GM23248 (cell line): ENCODE results near the gene CPNE7. TPM values are rescaled to one million over a fixed set of nuclear protein-coding genes. Genes with fewer than 3 reads are reported as not detected.

Experiments used
- DNase-seq: peaks from one replicate; pipeline ENCODE4 v3.0.0-alpha.2; 2015
- H2AFZ ChIP-seq: fragments of 200-600 bp; sonication (generic); 2 replicates; pipeline ENCODE4 v1.6.1; 2016; ENCODE audit warnings: antibody characterized with exemption
- H3F3A ChIP-seq: fragments of 200-600 bp; sonication (generic); 2 replicates; pipeline ENCODE4 v1.6.1; 2016; ENCODE audit warnings: mild to moderate bottlenecking, antibody characterized with exemption, mixed run types; ENCODE audit not compliant: insufficient read depth
- H3K27ac ChIP-seq: fragments of 200-600 bp; sonication (generic); 2 replicates; pipeline ENCODE4 v1.5.1; 2016; ENCODE audit warnings: mild to moderate bottlenecking
- H3K27me3 ChIP-seq: fragments of 200-600 bp; sonication (generic); replicated peaks from 2 replicates; pipeline ENCODE4 v1.6.1; 2016; ENCODE audit warnings: mild to moderate bottlenecking; ENCODE audit not compliant: insufficient read depth
- H3K36me3 ChIP-seq: fragments of 200-600 bp; sonication (generic); 2 replicates; pipeline ENCODE4 v1.6.1; 2016; ENCODE audit warnings: low read depth, mild to moderate bottlenecking
- H3K4me1 ChIP-seq: fragments of 200-600 bp; sonication (generic); 2 replicates; pipeline ENCODE4 v1.6.1; 2016; ENCODE audit warnings: mild to moderate bottlenecking; ENCODE audit not compliant: insufficient read depth
- H3K4me2 ChIP-seq: fragments of 200-600 bp; sonication (generic); one replicate; pipeline ENCODE4 v1.6.1; 2016; ENCODE audit warnings: mild to moderate bottlenecking; ENCODE audit not compliant: unreplicated experiment
- H3K4me3 ChIP-seq: fragments of 200-600 bp; sonication (generic); 2 replicates; pipeline ENCODE4 v1.5.1; 2016; ENCODE audit warnings: mild to moderate bottlenecking
- H3K79me2 ChIP-seq: fragments of 200-600 bp; sonication (generic); 2 replicates; pipeline ENCODE4 v1.6.1; 2016; ENCODE audit warnings: mild to moderate bottlenecking; ENCODE audit not compliant: insufficient read depth
- H3K9ac ChIP-seq: fragments of 200-600 bp; sonication (generic); 2 replicates; pipeline ENCODE4 v1.6.1; 2016; ENCODE audit warnings: mild to moderate bottlenecking
- H3K9me2 ChIP-seq: fragments of 200-600 bp; sonication (generic); 2 replicates; pipeline ENCODE4 v1.6.1; 2016; ENCODE audit warnings: mixed run types, mild to moderate bottlenecking, moderate library complexity; ENCODE audit not compliant: insufficient read depth
- H3K9me3 ChIP-seq: fragments of 200-600 bp; sonication (generic); one replicate; pipeline ENCODE4 v1.6.1; 2017; ENCODE audit warnings: low read depth
- H4K20me1 ChIP-seq: fragments of 200-600 bp; sonication (generic); 2 replicates; pipeline ENCODE4 v1.6.0; 2016; ENCODE audit not compliant: insufficient read depth
- EZH2 ChIP-seq: fragments of 200-600 bp; sonication (generic); IDR thresholded peaks from 2 replicates; pipeline ENCODE4 v1.6.1; 2018; ENCODE audit warnings: antibody characterized with exemption, mild to moderate bottlenecking; ENCODE audit not compliant: insufficient read depth, poor library complexity, severe bottlenecking
- EZH2phosphoT487 ChIP-seq: fragments of 200-600 bp; sonication (generic); IDR thresholded peaks from 2 replicates; pipeline ENCODE4 v1.6.1; 2018; ENCODE audit warnings: antibody characterized with exemption, moderate library complexity, mild to moderate bottlenecking, low read depth; ENCODE audit not compliant: insufficient read depth
- WGBS, 2 experiments: methylation state at CpG; one replicate each; pipeline ENCODE4 v1.1.6; 2015 to 2017; ENCODE audit warnings: low lambda C conversion rate in 2 of 2, low coverage in 1 of 2; ENCODE audit errors: missing lambda C conversion rate in 2 of 2; 5-methylcytosine and 5-hydroxymethylcytosine counted together
- in situ Hi-C: fragments of 300-500 bp; cut with MboI; formaldehyde crosslinking; loops from 2 replicates; pipeline ENCODE4 v1.15.0; 2020
- polyA plus RNA-seq: library from polyadenylated mRNA; unstranded; fragments of >200 nt; fragmentation: Nextera tagmentation; extraction: Ambion mirVana; gene quantifications from 2 replicates; pipeline ENCODE4 v1.2.1, GENCODE V29; 2016
- total RNA-seq: library from RNA; depleted of rRNA; stranded (reverse); fragments of >200 nt; shearing (Covaris generic); gene quantifications from 2 replicates; pipeline ENCODE4 v1.2.3, GENCODE V29; 2014

The CPNE7 gene
- total and polyA plus RNA-seq, 2 experiments from 2014 or later: 5.3 to 10.1 TPM

DNA sequence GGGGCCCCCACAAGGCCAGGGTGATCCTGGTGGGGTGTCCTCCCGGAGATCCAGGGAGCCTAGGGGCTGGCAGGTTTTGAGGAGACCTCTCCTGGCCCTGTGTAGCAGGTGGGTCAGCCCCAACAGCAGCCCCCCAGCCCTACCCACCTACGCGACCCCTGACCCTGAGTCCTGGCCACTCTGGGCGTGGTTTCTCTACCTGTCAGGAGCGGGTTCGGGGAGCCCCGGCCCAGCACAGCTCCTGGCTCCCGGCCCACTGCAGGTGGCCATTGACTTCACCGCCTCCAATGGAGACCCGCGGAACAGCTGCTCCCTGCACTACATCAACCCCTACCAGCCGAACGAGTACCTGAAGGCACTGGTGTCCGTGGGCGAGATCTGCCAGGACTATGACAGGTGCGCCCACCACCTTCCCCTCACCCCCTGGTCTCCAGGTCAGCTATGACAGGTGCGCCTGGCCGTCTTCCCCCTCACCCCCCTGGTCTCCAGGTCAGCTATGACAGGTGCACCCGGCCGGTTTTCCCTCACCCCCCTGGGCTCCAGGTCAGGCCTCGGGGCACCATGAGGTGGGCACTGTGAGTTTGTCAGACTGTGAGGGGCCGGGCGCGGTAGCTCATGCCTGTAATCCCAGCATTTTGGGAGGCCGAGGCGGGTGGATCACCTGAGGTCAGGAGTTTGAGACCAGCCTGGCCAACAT lies 13.0 kb downstream of the CPNE7 start:
- in situ Hi-C loops: no loop called here
- Histone ChIP-seq H3K4me2 (no peak overlapping the region), H2AFZ (no peak overlapping the region), H3K9me3 (no peaks in the 10 kb centered on the region), H3K4me1 (no peaks in the 10 kb centered on the region), H3K36me3 (no peaks in the 10 kb centered on the region), H4K20me1 (no peaks in the 10 kb centered on the region), H3F3A (no peaks in the 10 kb centered on the region), H3K79me2 (no peaks in the 10 kb centered on the region), H3K4me3 (no peak overlapping the region), H3K9me2 (no peaks in the 10 kb centered on the region), H3K27ac (no peak overlapping the region), H3K27me3 (no peaks in the 10 kb centered on the region), H3K9ac (no peak overlapping the region)
- TF ChIP-seq EZH2: no peak
- no peak for TF ChIP-seq EZH2phosphoT487
- 94 to 97% methylated on average over 22 to 26 of the region's 26 CpGs for WGBS, 2 experiments
- no peak for DNase-seq

DNA sequence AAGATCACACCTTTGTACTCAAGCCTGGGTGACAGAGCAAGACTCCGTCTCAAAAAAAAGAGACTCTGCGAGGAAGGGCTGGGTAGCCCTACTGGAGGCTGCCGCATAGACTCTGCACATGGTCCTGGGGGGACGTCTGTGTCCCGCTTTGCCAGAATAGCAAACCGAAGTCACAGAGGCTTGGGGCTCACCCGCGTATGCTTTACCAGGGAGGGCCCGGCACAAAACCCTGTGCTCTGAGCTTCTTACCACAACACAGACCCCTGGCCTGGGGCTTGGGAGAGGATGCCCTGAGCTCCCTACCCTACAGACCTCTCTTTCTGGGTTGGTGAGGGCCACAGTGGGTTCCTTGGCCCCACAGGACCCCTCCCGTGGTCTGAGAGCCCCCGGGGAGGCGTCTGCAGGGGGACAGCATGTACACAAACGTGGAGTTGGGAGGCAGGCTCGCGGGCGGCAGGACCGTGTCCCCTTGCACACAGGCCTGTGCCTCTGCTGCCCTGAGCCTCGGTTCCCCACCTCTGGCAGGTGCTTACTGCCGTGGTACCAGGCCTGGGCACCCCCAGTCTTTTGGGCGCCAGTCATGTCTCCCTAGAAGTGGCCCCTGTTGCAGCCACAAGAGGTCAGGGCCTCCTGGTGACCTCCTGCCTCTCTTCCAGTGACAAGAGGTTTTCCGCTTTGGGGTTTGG lies 13.8 kb downstream of the CPNE7 start:
- H3K4me3 ChIP-seq: no peak overlapping the region
- H3K4me2 ChIP-seq: no peak overlapping the region
- no peak overlapping the region for H3K27ac ChIP-seq
- no peak for TF ChIP-seq EZH2phosphoT487
- TF ChIP-seq EZH2: no peak
- H3K79me2 ChIP-seq: no peaks in the 10 kb centered on the region
- no peak for DNase-seq
- H3K27me3 ChIP-seq: no peaks in the 10 kb centered on the region
- H3K4me1 ChIP-seq: no peaks in the 10 kb centered on the region
- H3F3A ChIP-seq: no peaks in the 10 kb centered on the region
- H2AFZ ChIP-seq: no peak overlapping the region
- WGBS, 2 experiments: 84 to 85% methylated on average over 21 of the region's 21 CpGs
- H3K36me3 ChIP-seq: no peaks in the 10 kb centered on the region
- H4K20me1 ChIP-seq: no peaks in the 10 kb centered on the region
- in situ Hi-C loops: no loop called here
- H3K9ac ChIP-seq: no peak overlapping the region
- no peaks in the 10 kb centered on the region for H3K9me2 ChIP-seq
- H3K9me3 ChIP-seq: no peaks in the 10 kb centered on the region

DNA sequence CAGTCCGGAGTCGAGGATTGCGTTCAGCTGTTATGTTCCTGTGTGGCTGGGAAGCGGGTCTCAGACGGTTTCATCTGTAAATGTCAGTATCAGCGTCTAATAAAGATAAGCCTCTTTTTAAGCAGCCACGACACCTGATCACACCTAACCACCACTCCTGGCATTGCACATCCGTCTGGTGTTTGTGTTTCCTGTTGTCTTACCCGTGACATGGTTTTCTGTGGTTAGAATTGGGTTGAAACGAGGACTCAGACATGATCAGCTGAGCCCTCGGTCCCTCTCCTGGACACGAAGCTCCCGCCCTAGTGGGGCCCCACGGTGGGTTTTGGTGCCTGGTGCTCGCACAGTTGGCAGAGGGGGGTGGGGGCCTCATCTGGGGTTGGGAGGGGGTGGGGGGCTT lies 18.3 kb downstream of the CPNE7 start:
- WGBS, 2 experiments: 91 to 92% methylated on average over 15 of the region's 15 CpGs
- H3K9me2 ChIP-seq: no peaks in the 10 kb centered on the region
- H3K79me2 ChIP-seq: no peaks in the 10 kb centered on the region
- H3K27ac ChIP-seq: no peak overlapping the region
- no peaks in the 10 kb centered on the region for H4K20me1 ChIP-seq
- no peaks in the 10 kb centered on the region for H3K9me3 ChIP-seq
- in situ Hi-C loops: no loop called here
- no peaks in the 10 kb centered on the region for H3K4me1 ChIP-seq
- no peak for DNase-seq
- TF ChIP-seq EZH2phosphoT487 (no peak), EZH2 (no peak)
- H3K4me3 ChIP-seq: no peak overlapping the region
- no peak overlapping the region for H3K4me2 ChIP-seq
- no peaks in the 10 kb centered on the region for H3F3A ChIP-seq
- H3K9ac ChIP-seq: no peak overlapping the region
- H2AFZ ChIP-seq: no peak overlapping the region
- no peaks in the 10 kb centered on the region for H3K36me3 ChIP-seq
- no peaks in the 10 kb centered on the region for H3K27me3 ChIP-seq

DNA sequence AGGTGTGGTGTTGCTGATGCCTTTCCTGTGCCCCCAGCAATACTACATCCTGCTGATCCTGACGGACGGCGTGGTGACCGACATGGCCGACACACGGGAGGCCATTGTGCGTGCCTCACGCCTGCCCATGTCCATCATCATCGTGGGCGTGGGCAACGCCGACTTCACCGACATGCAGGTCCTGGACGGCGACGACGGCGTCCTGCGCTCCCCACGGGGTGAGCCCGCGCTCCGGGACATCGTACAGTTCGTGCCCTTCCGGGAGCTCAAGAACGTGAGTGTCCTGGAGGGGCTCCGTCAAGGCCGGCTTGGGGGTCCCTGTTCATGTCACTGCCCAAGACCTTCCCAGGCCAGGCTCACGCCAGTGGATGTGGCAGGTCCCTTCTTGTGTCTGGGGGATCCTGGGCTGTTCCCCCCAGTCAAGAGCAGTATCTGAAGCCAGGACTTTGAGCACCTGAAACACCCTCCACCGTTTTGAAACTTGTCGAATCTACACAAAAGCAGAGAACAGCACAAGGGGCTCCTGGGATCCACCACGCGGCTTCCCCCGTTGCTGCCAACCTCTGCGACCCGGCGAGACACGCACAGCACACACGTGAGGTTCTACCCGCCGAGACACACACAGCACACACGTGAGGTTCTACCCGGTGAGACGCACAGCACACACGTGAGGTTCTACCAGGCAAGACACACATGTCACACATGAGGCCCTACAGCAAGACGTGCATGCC lies 19.9 kb downstream of the CPNE7 start:
- Histone ChIP-seq H3F3A (no peaks in the 10 kb centered on the region), H3K36me3 (no peaks in the 10 kb centered on the region), H3K9me2 (no peaks in the 10 kb centered on the region), H4K20me1 (no peaks in the 10 kb centered on the region), H3K4me3 (no peak overlapping the region), H3K9ac (no peak overlapping the region), H3K4me1 (no peaks in the 10 kb centered on the region), H2AFZ (no peak overlapping the region), H3K4me2 (no peak overlapping the region), H3K27me3 (no peaks in the 10 kb centered on the region), H3K79me2 (no peaks in the 10 kb centered on the region), H3K27ac (no peak overlapping the region), H3K9me3 (no peaks in the 10 kb centered on the region)
- in situ Hi-C loops: no loop called here
- no peak for DNase-seq
- 90 to 95% methylated on average over 38 to 47 of the region's 47 CpGs for WGBS, 2 experiments
- no peak for TF ChIP-seq EZH2
- no peak for TF ChIP-seq EZH2phosphoT487
